Keratinocyte (primary cell): ENCODE measurements around the gene CHRM4. TPM values are rescaled to one million over a fixed set of nuclear protein-coding genes. Genes with fewer than 3 reads are reported as not detected.

Source experiments
- DNase-seq: peaks from one replicate; pipeline ENCODE4 v3.0.0-alpha.2; 2011; ENCODE audit warnings: low read depth, missing footprints, low spot score
- FAIRE-seq: peaks from 2 replicates; lab custom pipeline; 2011; peaks lifted over from hg19 to GRCh38; lab: Jason Lieb, UNC
- H2AFZ ChIP-seq: 2 replicates; pipeline ENCODE4 v1.6.0; 2012; ENCODE audit warnings: low read length, control low read depth, inconsistent platforms; ENCODE audit not compliant: control insufficient read depth
- H3K27ac ChIP-seq: 2 replicates; pipeline ENCODE4 v1.5.1; 2011; ENCODE audit warnings: low read length; ENCODE audit not compliant: control insufficient read depth, insufficient read depth
- H3K27me3 ChIP-seq: 3 replicates; pipeline ENCODE4 v1.6.0; 2011; ENCODE audit warnings: low read length; ENCODE audit not compliant: control insufficient read depth, insufficient read depth; ENCODE audit errors: extremely low read depth
- H3K36me3 ChIP-seq, 2 experiments: 2 replicates in 1 of 2; 3 replicates in 1 of 2; pipeline ENCODE4 v1.5.1; 2011; ENCODE audit warnings: low read length in 2 of 2, mild to moderate bottlenecking in 1 of 2; ENCODE audit not compliant: control insufficient read depth in 2 of 2, insufficient read depth in 2 of 2; ENCODE audit errors: extremely low read depth in 1 of 2
- H3K4me1 ChIP-seq: 3 replicates; pipeline ENCODE4 v1.5.1; 2011; ENCODE audit warnings: low read length; ENCODE audit not compliant: control insufficient read depth, insufficient read depth; ENCODE audit errors: extremely low read depth
- H3K4me2 ChIP-seq: 3 replicates; pipeline ENCODE4 v1.6.0; 2011; ENCODE audit warnings: low read depth, low read length; ENCODE audit not compliant: control insufficient read depth, insufficient read depth; ENCODE audit errors: extremely low read depth
- H3K4me3 ChIP-seq, 3 experiments: fragments of 200-600 bp in 1 of 3; sonication (generic) in 1 of 3; 2 replicates in 2 of 3; 3 replicates in 1 of 3; pipeline ENCODE4 v1.5.1; 2011 to 2016; ENCODE audit warnings: low read length in 3 of 3, mild to moderate bottlenecking in 3 of 3, control low read depth in 2 of 3, inconsistent platforms in 1 of 3, low read depth in 1 of 3, mixed read lengths in 1 of 3, mixed run types in 1 of 3, moderate library complexity in 1 of 3; ENCODE audit not compliant: control insufficient read depth in 2 of 3, insufficient read depth in 2 of 3; ENCODE audit errors: extremely low read depth in 1 of 3
- H3K79me2 ChIP-seq: 2 replicates; pipeline ENCODE4 v1.6.0; 2012; ENCODE audit warnings: low read length; ENCODE audit not compliant: control insufficient read depth, insufficient read depth
- H3K9ac ChIP-seq: 3 replicates; pipeline ENCODE4 v1.6.0; 2011; ENCODE audit warnings: low read length; ENCODE audit not compliant: control insufficient read depth, insufficient read depth; ENCODE audit errors: extremely low read depth
- H3K9me1 ChIP-seq: 3 replicates; pipeline ENCODE4 v1.6.0; 2011; ENCODE audit warnings: low read length; ENCODE audit not compliant: control insufficient read depth, insufficient read depth; ENCODE audit errors: extremely low read depth
- H3K9me3 ChIP-seq: 2 replicates; pipeline ENCODE4 v1.5.1; 2012; ENCODE audit warnings: low read depth, low read length; ENCODE audit not compliant: control insufficient read depth
- H4K20me1 ChIP-seq: 3 replicates; pipeline ENCODE4 v1.6.0; 2011; ENCODE audit warnings: low read length; ENCODE audit not compliant: control insufficient read depth, insufficient read depth; ENCODE audit errors: extremely low read depth
- CTCF ChIP-seq, 3 experiments: IDR thresholded peaks in 1 of 3; conservative IDR thresholded peaks in 1 of 3; optimal IDR thresholded peaks in 1 of 3; 2 replicates in 2 of 3; 3 replicates in 1 of 3; pipeline versions ENCODE3 to v1.5.1; 2011; ENCODE audit warnings: low read length in 3 of 3, mild to moderate bottlenecking in 3 of 3, moderate library complexity in 2 of 3, control low read depth in 1 of 3, inconsistent platforms in 1 of 3; ENCODE audit not compliant: insufficient read depth in 2 of 3; ENCODE audit errors: extremely low read depth in 1 of 3
- EZH2 ChIP-seq: IDR thresholded peaks from one replicate; pipeline ENCODE4 v1.6.1; 2012; ENCODE audit warnings: inconsistent platforms, mild to moderate bottlenecking, low read length, moderate library complexity
- dilution Hi-C: fragments of 300-500 bp; cut with MboI; formaldehyde crosslinking; loops from one replicate; pipeline ENCODE4 v1.7.0; 2020; ENCODE audit warnings: low sequenced_read_pairs; ENCODE audit not compliant: extremely low pct_ligation_motif_present
- polyA plus RNA-seq, 5 experiments: library from polyadenylated mRNA; depleted of rRNA in 3 of 5; stranded (reverse) in 3 of 5; stranded (forward) in 1 of 5; unstranded in 1 of 5; fragments of >200 nt; gene quantifications; 1 replicate in 1 of 5; 2 replicates in 3 of 5; 3 replicates in 1 of 5; pipeline versions ENCODE4 v1.2.1 to v1.2.3, GENCODE V29; 2011 to 2012; ENCODE audit warnings: missing spikeins in 2 of 5, low read depth in 1 of 5, low replicate concordance in 1 of 5

Gene CHRM4
- polyA plus RNA-seq, 1 donor (not counting 4 experiments of a cell fraction or from before 2014, with no cell fraction given) = not detected

GRCh38 chr11:46339816-46340215 is 51.8 kb downstream of the CHRM4 start:
- Histone ChIP-seq H3K9me3 (no peaks in the 10 kb centered on the region), H3K4me3 (no peak overlapping the region), H3K9me1 (no peaks in the 10 kb centered on the region), H4K20me1 (no peaks in the 10 kb centered on the region), H3K79me2 (no peaks in the 10 kb centered on the region), H3K36me3 (no peaks in the 10 kb centered on the region), H2AFZ (no peak overlapping the region), H3K27me3 (no peaks in the 10 kb centered on the region), H3K27ac (no peak overlapping the region), H3K4me1 (peaks cover 22% of the 10 kb centered on the region), H3K9ac (no peak overlapping the region), H3K4me2 (no peak overlapping the region)
- TF ChIP-seq CTCF (optimal IDR thresholded peaks at IDR 0.05 in 1 of 3, IDR thresholded peaks at IDR 0.05 in 1 of 3, conservative IDR thresholded peaks at IDR 0.05 in 1 of 3; ENCODE audit: extremely low read depth in 1 of 3, insufficient read depth in 2 of 3, low read length in 3 of 3) (no peak), EZH2 (no peak)
- FAIRE-seq (no peak), DNase-seq (no peak)
- dilution Hi-C loops = no loop called here

- Histone ChIP-seq H2AFZ (peak overlapping the region; percentile 84), H3K9ac (no peak overlapping the region), H3K27me3 (peaks cover 2% of the 10 kb centered on the region), H3K36me3 (no peaks in the 10 kb centered on the region), H3K4me2 (peak overlapping the region; percentile 54), H3K79me2 (no peaks in the 10 kb centered on the region), H3K9me1 (no peaks in the 10 kb centered on the region), H3K27ac (no peak overlapping the region), H3K4me3 (no peak overlapping the region), H3K4me1 (peaks cover 20% of the 10 kb centered on the region), H3K9me3 (no peaks in the 10 kb centered on the region), H4K20me1 (no peaks in the 10 kb centered on the region)
- peak in 1 of 3 experiments; percentile 9 for TF ChIP-seq CTCF (optimal IDR thresholded peaks at IDR 0.05 in 1 of 3, IDR thresholded peaks at IDR 0.05 in 1 of 3, conservative IDR thresholded peaks at IDR 0.05 in 1 of 3; ENCODE audit: extremely low read depth in 1 of 3, insufficient read depth in 2 of 3, low read length in 3 of 3)
- TF ChIP-seq EZH2 = no peak
- FAIRE-seq (no peak), DNase-seq (no peak)
- dilution Hi-C loops = no loop called here
These were observed 52.4 kb downstream of the CHRM4 start for GRCh38 chr11:46338988-46339666.
